Measurements from ENCODE around the gene CRYZL1. TPM values are rescaled to one million over a fixed set of nuclear protein-coding genes. Genes with fewer than 3 reads are reported as not detected.

Gene CRYZL1
- total and polyA plus RNA-seq, 2 donors (not counting 1 experiment from before 2014, with no cell fraction given): 30.6 to 60.6 TPM

GRCh38 chr21:33674226-33674625 is 32.7 kb upstream of the CRYZL1 start:
- intact Hi-C loops (cut with micrococcal nuclease): no loop called here
- DNase-seq (no peak), ATAC-seq (ENCODE audit: low read depth) (no peak)
- no CpG with 5 or more reads among the region's 1 CpG for WGBS (ENCODE audit: insufficient coverage)
- Histone ChIP-seq H3K9me3 (ENCODE audit: control extremely low read depth in 1 of 3, control insufficient read depth in 2 of 3, insufficient read depth in 1 of 3, low read length in 2 of 3) (no peaks in the 10 kb centered on the region), H3K4me1 (ENCODE audit: control insufficient read depth in 2 of 2, insufficient read depth in 2 of 2, low read length in 2 of 2) (no peaks in the 10 kb centered on the region), H2AFZ (ENCODE audit: insufficient read depth, low read depth, low read length, poor library complexity, severe bottlenecking) (no peak overlapping the region), H3K4me2 (replicated peaks; ENCODE audit: low read depth, low read length, poor library complexity, severe bottlenecking) (no peak overlapping the region), H3K4me3 (ENCODE audit: control extremely low read depth in 1 of 5, extremely low read depth in 1 of 5, insufficient read depth in 1 of 5, low read depth in 2 of 5, low read length in 4 of 5) (no peak overlapping the region), H4K20me1 (ENCODE audit: control insufficient read depth, insufficient read depth, low read length, poor library complexity, severe bottlenecking) (no peaks in the 10 kb centered on the region), H3K9ac (ENCODE audit: low read length) (no peak overlapping the region), H3K27ac (ENCODE audit: low read length in 2 of 2) (no peak overlapping the region), H3K27me3 (replicated peaks in 1 of 4; ENCODE audit: control extremely low read depth in 1 of 4, control insufficient read depth in 3 of 4, insufficient read depth in 4 of 4, low read length in 3 of 4) (no peaks in the 10 kb centered on the region), H3K79me2 (ENCODE audit: control insufficient read depth, insufficient read depth, low read length) (no peaks in the 10 kb centered on the region), H3K36me3 (replicated peaks in 1 of 2; ENCODE audit: control extremely low read depth in 1 of 2, control insufficient read depth in 1 of 2, extremely low read depth in 1 of 2, insufficient read depth in 2 of 2, low read length in 1 of 2) (no peaks in the 10 kb centered on the region)
- TF ChIP-seq CTCF (IDR thresholded peaks at IDR 0.05): no peak
- no peak for TF ChIP-seq EZH2 (IDR thresholded peaks at IDR 0.05; ENCODE audit: borderline replicate concordance, insufficient read depth, low read depth, low read length, poor library complexity, severe bottlenecking)
- ChIA-PET CTCF (no interaction called here), POLR2A (no interaction called here)
- no peak overlapping the region for H3K27ac Mint-ChIP-seq
- peaks cover 7% of the 10 kb centered on the region for H3K27me3 Mint-ChIP-seq
- H3K9me3 Mint-ChIP-seq (ENCODE audit: insufficient read depth): no peaks in the 10 kb centered on the region
- no peak overlapping the region for H3K4me3 Mint-ChIP-seq
- no peaks in the 10 kb centered on the region for H3K4me1 Mint-ChIP-seq

- H3K27ac ChIP-seq (ENCODE audit: low read length in 2 of 2): no peak overlapping the region
- no peaks in the 10 kb centered on the region for H3K36me3 ChIP-seq (replicated peaks in 1 of 2; ENCODE audit: control extremely low read depth in 1 of 2, control insufficient read depth in 1 of 2, extremely low read depth in 1 of 2, insufficient read depth in 2 of 2, low read length in 1 of 2)
- DNase-seq (no peak), ATAC-seq (ENCODE audit: low read depth) (no peak)
- intact Hi-C loops (cut with micrococcal nuclease): no loop called here
- TF ChIP-seq EZH2 (IDR thresholded peaks at IDR 0.05; ENCODE audit: borderline replicate concordance, insufficient read depth, low read depth, low read length, poor library complexity, severe bottlenecking) (no peak), CTCF (IDR thresholded peaks at IDR 0.05) (no peak)
- no peaks in the 10 kb centered on the region for H3K9me3 ChIP-seq (ENCODE audit: control extremely low read depth in 1 of 3, control insufficient read depth in 2 of 3, insufficient read depth in 1 of 3, low read length in 2 of 3)
- Mint-ChIP-seq H3K27ac (no peak overlapping the region), H3K4me3 (no peak overlapping the region), H3K4me1 (no peaks in the 10 kb centered on the region), H3K9me3 (ENCODE audit: insufficient read depth) (no peaks in the 10 kb centered on the region), H3K27me3 (peaks cover 7% of the 10 kb centered on the region)
- WGBS (ENCODE audit: insufficient coverage): 97% methylated on average over 7 of the region's 8 CpGs
- H3K4me3 ChIP-seq (ENCODE audit: control extremely low read depth in 1 of 5, extremely low read depth in 1 of 5, insufficient read depth in 1 of 5, low read depth in 2 of 5, low read length in 4 of 5): no peak overlapping the region
- H3K4me2 ChIP-seq (replicated peaks; ENCODE audit: low read depth, low read length, poor library complexity, severe bottlenecking): no peak overlapping the region
- no peaks in the 10 kb centered on the region for H3K4me1 ChIP-seq (ENCODE audit: control insufficient read depth in 2 of 2, insufficient read depth in 2 of 2, low read length in 2 of 2)
- ChIA-PET POLR2A (no interaction called here), CTCF (no interaction called here)
- no peaks in the 10 kb centered on the region for H4K20me1 ChIP-seq (ENCODE audit: control insufficient read depth, insufficient read depth, low read length, poor library complexity, severe bottlenecking)
- H2AFZ ChIP-seq (ENCODE audit: insufficient read depth, low read depth, low read length, poor library complexity, severe bottlenecking): no peak overlapping the region
- H3K27me3 ChIP-seq (replicated peaks in 1 of 4; ENCODE audit: control extremely low read depth in 1 of 4, control insufficient read depth in 3 of 4, insufficient read depth in 4 of 4, low read length in 3 of 4): no peaks in the 10 kb centered on the region
- no peaks in the 10 kb centered on the region for H3K79me2 ChIP-seq (ENCODE audit: control insufficient read depth, insufficient read depth, low read length)
- H3K9ac ChIP-seq (ENCODE audit: low read length): no peak overlapping the region
Observed at GRCh38 chr21:33673473-33673872, 31.9 kb upstream of the CRYZL1 start.

All from B cell (primary cell).